Mucosa of stomach (tissue), 1 donor: ENCODE results near the gene MFAP2.

ENCODE experiments used
- H3K27me3 ChIP-seq: one replicate; pipeline ENCODE4 v1.7.0; 2013; ENCODE audit warnings: mild to moderate bottlenecking, low read length; ENCODE audit not compliant: control insufficient read depth, insufficient read depth
- H3K36me3 ChIP-seq: one replicate; pipeline ENCODE4 v1.7.0; 2013; ENCODE audit warnings: low read length; ENCODE audit not compliant: control insufficient read depth, insufficient read depth
- H3K4me1 ChIP-seq: one replicate; pipeline ENCODE4 v1.7.0; 2013; ENCODE audit warnings: mild to moderate bottlenecking, low read length; ENCODE audit not compliant: control insufficient read depth, insufficient read depth
- H3K4me3 ChIP-seq: one replicate; pipeline ENCODE4 v1.7.0; 2013; ENCODE audit warnings: low read length
- H3K9ac ChIP-seq: one replicate; pipeline ENCODE4 v1.7.0; 2013; ENCODE audit warnings: mild to moderate bottlenecking, low read length, moderate library complexity
- H3K9me3 ChIP-seq: one replicate; pipeline ENCODE4 v1.7.0; 2013; ENCODE audit warnings: mild to moderate bottlenecking, low read length, moderate library complexity; ENCODE audit not compliant: control insufficient read depth
- donor health status: Pancreatic carcinoma.

The MFAP2 gene

GRCh38 chr1:17004466-17005364, 24.3 kb upstream of the MFAP2 start:
- no peak overlapping the region for H3K9ac ChIP-seq
- no peaks in the 10 kb centered on the region for H3K27me3 ChIP-seq
- peaks cover 4% of the 10 kb centered on the region for H3K36me3 ChIP-seq
- H3K4me3 ChIP-seq, result no peak overlapping the region
- H3K4me1 ChIP-seq, result peaks cover 3% of the 10 kb centered on the region
- H3K9me3 ChIP-seq, result no peaks in the 10 kb centered on the region

DNA sequence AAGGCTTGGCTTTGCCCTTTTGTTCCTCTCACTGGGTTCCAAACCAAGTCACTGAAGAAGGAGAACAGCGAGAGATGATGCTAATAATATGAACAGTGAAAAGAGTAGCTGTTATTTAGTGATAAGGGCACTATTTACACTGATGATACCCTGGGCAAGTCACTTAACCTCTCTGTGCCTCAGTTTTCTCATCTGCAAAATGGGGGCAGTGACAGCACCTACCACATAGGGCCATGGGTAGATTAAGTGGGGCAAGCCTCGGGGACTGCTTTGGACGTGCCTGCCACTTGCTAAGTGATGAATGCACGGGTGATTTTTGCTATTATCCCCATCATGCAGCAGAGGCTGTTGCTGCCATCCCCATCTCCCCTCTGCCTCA, 22.1 kb upstream of the MFAP2 start:
- Histone ChIP-seq H3K36me3 (peaks cover 4% of the 10 kb centered on the region), H3K9me3 (no peaks in the 10 kb centered on the region), H3K4me1 (no peaks in the 10 kb centered on the region), H3K9ac (no peak overlapping the region), H3K4me3 (no peak overlapping the region), H3K27me3 (no peaks in the 10 kb centered on the region)

GRCh38 chr1:17001760-17002523, 21.5 kb upstream of the MFAP2 start:
- Histone ChIP-seq H3K27me3 (no peaks in the 10 kb centered on the region), H3K4me1 (no peaks in the 10 kb centered on the region), H3K4me3 (no peak overlapping the region), H3K9me3 (no peaks in the 10 kb centered on the region), H3K36me3 (peaks cover 4% of the 10 kb centered on the region), H3K9ac (no peak overlapping the region)

GRCh38 chr1:16999863-17000262, 19.4 kb upstream of the MFAP2 start:
- H3K36me3 ChIP-seq, result peaks cover 4% of the 10 kb centered on the region
- H3K9ac ChIP-seq, result no peak overlapping the region
- H3K27me3 ChIP-seq, result no peaks in the 10 kb centered on the region
- H3K4me1 ChIP-seq, result no peaks in the 10 kb centered on the region
- no peak overlapping the region for H3K4me3 ChIP-seq
- H3K9me3 ChIP-seq, result no peaks in the 10 kb centered on the region

GRCh38 chr1:16998589-16998988, 18.2 kb upstream of the MFAP2 start:
- H3K9ac ChIP-seq, result no peak overlapping the region
- H3K4me1 ChIP-seq, result no peaks in the 10 kb centered on the region
- no peak overlapping the region for H3K4me3 ChIP-seq
- H3K27me3 ChIP-seq, result no peaks in the 10 kb centered on the region
- H3K36me3 ChIP-seq, result no peaks in the 10 kb centered on the region
- no peaks in the 10 kb centered on the region for H3K9me3 ChIP-seq

DNA sequence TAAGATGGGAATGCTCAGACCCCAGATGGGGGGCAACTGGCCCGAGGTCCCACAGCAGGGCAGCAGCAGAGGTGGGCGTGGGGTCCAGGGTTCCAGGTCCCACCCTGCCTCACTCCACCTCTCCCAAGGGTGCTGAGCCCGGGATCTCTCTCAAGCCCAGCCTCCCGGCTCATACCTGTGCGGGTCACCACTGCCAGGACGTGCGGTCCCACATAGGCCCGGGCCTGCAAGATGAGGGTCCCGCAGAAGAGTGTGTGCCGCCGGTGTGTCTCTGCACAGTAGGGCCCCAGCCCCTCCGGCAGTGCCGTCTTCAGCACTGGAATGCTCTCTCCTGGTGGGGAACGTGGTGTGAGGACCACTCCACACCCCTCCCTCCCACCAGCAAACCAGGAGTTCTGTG, 16.4 kb upstream of the MFAP2 start:
- Histone ChIP-seq H3K9ac (no peak overlapping the region), H3K36me3 (no peaks in the 10 kb centered on the region), H3K4me1 (no peaks in the 10 kb centered on the region), H3K4me3 (no peak overlapping the region), H3K27me3 (no peaks in the 10 kb centered on the region), H3K9me3 (no peaks in the 10 kb centered on the region)

- H3K9ac ChIP-seq, result no peak overlapping the region
- no peaks in the 10 kb centered on the region for H3K4me1 ChIP-seq
- H3K4me3 ChIP-seq, result no peak overlapping the region
- H3K27me3 ChIP-seq, result no peaks in the 10 kb centered on the region
- H3K9me3 ChIP-seq, result no peaks in the 10 kb centered on the region
- no peaks in the 10 kb centered on the region for H3K36me3 ChIP-seq
Observed at GRCh38 chr1:16993521-16994038, 13.2 kb upstream of the MFAP2 start.

DNA sequence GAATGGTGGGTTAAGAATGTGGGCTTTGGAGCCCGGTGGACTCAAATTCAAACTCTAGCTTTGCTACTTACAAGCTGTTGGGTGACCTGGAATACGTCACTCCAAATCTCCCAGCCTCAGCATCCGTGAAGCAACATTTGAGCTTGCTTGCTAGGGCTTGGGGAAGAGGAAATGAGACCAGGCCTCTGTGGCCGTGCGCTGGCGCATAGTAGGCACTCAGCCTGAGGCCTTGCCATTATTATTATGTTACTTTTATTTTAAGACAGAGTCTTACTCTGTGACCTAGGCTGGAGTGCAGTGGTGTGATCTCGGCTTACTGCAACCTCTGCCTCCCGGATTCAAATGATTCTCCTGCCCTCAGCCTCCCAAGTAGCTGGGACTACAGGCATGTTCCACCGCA, 12.3 kb upstream of the MFAP2 start:
- no peaks in the 10 kb centered on the region for H3K4me1 ChIP-seq
- no peaks in the 10 kb centered on the region for H3K9me3 ChIP-seq
- H3K27me3 ChIP-seq, result no peaks in the 10 kb centered on the region
- H3K36me3 ChIP-seq, result peaks cover 5% of the 10 kb centered on the region
- no peak overlapping the region for H3K4me3 ChIP-seq
- no peak overlapping the region for H3K9ac ChIP-seq

- H3K36me3 ChIP-seq, result peaks cover 5% of the 10 kb centered on the region
Observed at GRCh38 chr1:16992102-16992501, 11.7 kb upstream of the MFAP2 start.

GRCh38 chr1:16991571-16991970, 11.2 kb upstream of the MFAP2 start:
- Histone ChIP-seq H3K27me3 (no peaks in the 10 kb centered on the region), H3K4me1 (no peaks in the 10 kb centered on the region), H3K9me3 (no peaks in the 10 kb centered on the region), H3K9ac (no peak overlapping the region), H3K36me3 (peaks cover 5% of the 10 kb centered on the region), H3K4me3 (no peak overlapping the region)

More at GRCh38 chr1:16992102-16992501, 11.7 kb upstream of the MFAP2 start:
- Histone ChIP-seq H3K9ac (no peak overlapping the region), H3K4me1 (no peaks in the 10 kb centered on the region), H3K9me3 (no peaks in the 10 kb centered on the region), H3K27me3 (no peaks in the 10 kb centered on the region), H3K4me3 (no peak overlapping the region)

- Histone ChIP-seq H3K9ac (no peak overlapping the region), H3K9me3 (no peaks in the 10 kb centered on the region), H3K4me1 (no peaks in the 10 kb centered on the region), H3K27me3 (no peaks in the 10 kb centered on the region), H3K4me3 (no peak overlapping the region), H3K36me3 (peaks cover 5% of the 10 kb centered on the region)
Observed at GRCh38 chr1:16989676-16990391, 9.4 kb upstream of the MFAP2 start.

DNA sequence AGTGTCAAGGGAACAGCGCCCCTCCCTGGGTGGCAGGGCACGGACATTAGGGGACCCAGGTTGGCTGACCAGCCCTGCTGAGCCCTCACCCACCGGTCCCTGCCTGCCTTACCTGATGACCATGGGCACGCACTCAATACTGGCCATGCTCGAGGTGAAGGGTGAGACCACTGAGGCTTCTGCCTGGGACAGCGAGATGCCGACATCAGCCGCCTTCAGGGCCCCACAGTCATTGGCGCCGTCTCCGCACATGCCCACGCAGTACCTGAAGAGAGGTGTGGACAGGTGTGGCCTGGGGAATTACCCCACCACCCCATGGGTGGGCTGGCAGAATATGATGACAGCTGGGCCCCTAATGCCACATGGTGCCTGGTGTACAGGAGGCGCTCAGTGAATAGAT, 7.8 kb upstream of the MFAP2 start:
- H3K4me3 ChIP-seq, result no peak overlapping the region
- H3K27me3 ChIP-seq, result no peaks in the 10 kb centered on the region
- peaks cover 5% of the 10 kb centered on the region for H3K36me3 ChIP-seq
- no peaks in the 10 kb centered on the region for H3K9me3 ChIP-seq
- H3K4me1 ChIP-seq, result no peaks in the 10 kb centered on the region
- H3K9ac ChIP-seq, result no peak overlapping the region
